HG02870 (cell line): ENCODE measurements around the gene GIMAP7.
"Not testable (repeated sequence)": the region's sequence is repeated elsewhere in the genome, so short reads cannot be mapped to it uniquely, and the experiment has no call there.

Experiments used
- ATAC-seq: cut with Tn5 transposase; IDR thresholded peaks from one replicate; pipeline ENCODE4 v1.9.1; 2021; ENCODE audit warnings: mild to moderate bottlenecking, moderate library complexity; ENCODE audit not compliant: unreplicated experiment

The GIMAP7 gene

DNA sequence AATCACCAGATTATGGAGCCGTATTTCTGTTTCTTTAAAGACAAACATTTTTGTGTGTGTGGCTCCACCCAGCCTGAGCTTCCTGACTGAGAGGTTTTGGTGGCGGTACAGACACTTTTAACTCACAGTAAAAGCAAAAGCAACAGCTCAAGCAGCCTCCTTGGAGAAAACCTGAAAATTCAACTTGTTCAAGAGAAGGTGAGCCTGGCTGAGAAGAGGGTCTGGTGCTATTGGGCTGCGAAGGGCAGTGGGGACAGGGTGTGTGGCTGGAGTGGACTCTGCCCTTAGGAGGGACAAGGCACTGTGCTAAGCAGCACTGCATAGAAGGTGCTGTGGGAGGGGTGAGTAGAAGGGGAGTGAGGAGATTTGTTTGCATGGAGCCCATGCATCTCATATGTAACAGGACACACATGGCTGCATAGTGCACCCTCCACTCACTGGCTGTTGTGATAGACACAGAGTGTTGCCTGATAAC is at the start of gene GIMAP7:
Gene GIMAP7 (plus strand): TSS at position 125 of the 475 bp plus-strand sequence. CDS start 5,103 bp downstream, outside the sequence.
- peak; percentile 69 for ATAC-seq

DNA sequence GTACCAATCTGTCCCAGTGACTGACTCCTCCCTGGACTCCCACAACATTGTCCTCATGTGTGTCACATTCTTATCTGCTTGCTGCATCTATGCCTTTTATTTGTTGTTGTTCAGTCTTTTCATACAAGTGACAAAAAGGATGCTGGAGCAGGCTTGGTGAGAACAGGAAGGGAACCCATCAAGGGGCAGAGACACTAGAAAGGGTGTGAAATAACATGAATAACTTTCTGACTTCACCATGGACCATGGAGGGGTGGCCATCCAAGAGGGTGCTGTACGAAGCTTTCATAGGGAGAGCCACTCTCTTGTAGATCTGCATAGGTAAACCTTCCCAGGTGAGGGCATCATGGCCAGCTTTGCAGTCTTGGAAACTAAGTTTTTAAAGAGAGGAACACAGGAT is 49.7 kb upstream of the GIMAP7 start:
- no peak for ATAC-seq

DNA sequence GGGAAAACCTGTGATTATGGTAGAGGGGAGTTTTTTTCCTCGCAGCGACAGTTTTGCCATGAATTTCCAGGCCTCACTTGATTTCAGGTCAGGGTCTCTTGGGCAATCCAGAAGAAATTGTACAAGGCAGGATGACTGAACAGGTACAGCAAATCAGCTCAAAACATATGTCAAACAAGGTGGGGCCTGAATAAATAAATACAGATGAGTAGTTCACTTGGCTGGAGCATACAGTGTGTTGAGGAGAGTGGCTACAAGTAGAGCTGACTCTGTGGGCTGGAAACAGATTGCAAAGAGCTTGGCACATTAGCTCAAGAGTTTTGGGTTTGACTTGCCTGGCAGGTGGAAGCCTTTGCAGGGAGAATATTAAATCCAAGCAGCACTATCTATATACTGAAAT is 49.3 kb upstream of the GIMAP7 start:
- no peak for ATAC-seq

- ATAC-seq = no peak
Measured at GRCh38 chr7:150466477-150466876, 48.2 kb upstream of the GIMAP7 start.

- ATAC-seq = no peak
Measured at GRCh38 chr7:150468241-150468640, 46.4 kb upstream of the GIMAP7 start.

GRCh38 chr7:150471886-150472285 is 42.8 kb upstream of the GIMAP7 start:
- no peak for ATAC-seq

DNA sequence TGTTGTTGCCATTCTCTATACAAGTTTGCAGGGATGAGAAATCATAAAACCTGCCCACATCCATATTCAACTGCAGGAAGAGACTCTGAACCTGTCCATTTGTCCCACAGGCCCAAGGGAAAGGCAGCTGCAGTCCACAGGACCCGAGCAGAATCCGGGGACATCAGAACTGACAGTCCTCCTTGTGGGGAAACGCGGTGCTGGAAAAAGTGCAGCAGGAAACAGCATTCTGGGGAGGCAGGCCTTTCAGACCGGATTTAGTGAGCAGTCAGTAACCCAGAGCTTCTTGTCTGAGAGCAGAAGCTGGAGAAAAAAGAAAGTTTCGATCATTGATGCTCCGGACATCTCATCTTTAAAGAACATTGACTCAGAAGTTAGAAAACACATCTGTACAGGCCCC is 40.8 kb upstream of the GIMAP7 start:
- no peak for ATAC-seq

- no peak for ATAC-seq
Measured at GRCh38 chr7:150476285-150476684, 38.4 kb upstream of the GIMAP7 start.

GRCh38 chr7:150476819-150477631 is 37.6 kb upstream of the GIMAP7 start:
- ATAC-seq = no peak

DNA sequence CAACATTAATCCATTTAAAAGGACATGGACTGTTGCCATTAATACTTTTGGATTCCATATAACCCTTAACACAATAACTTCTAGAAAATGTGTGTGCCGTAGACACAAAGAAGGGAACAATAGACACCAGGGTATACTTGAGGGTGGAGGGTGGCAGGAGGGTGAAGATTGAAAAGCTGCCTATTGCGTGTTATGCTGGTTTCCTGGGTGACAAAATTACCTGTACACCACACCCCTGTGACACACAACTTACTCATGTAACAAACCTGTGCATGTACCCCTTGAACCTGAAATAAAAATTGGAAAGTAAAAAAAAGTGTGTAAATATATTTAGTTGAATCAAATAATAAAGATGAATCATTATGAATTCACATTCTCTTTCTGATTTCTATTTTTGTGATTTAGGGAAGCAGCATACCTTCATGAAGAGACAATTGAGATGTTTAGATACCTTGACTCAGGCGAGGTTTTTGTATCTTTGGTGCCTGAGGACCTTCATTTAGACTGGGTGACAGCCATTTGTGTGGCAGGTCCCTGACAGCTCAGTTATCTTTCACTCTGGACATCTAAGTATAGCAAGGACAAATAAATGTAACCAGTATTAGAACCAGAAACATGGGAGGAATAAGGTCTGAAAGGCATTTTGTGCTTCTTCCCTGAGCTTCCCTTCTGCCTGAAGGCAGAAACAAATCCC is 35.5 kb upstream of the GIMAP7 start:
- ATAC-seq = no peak

DNA sequence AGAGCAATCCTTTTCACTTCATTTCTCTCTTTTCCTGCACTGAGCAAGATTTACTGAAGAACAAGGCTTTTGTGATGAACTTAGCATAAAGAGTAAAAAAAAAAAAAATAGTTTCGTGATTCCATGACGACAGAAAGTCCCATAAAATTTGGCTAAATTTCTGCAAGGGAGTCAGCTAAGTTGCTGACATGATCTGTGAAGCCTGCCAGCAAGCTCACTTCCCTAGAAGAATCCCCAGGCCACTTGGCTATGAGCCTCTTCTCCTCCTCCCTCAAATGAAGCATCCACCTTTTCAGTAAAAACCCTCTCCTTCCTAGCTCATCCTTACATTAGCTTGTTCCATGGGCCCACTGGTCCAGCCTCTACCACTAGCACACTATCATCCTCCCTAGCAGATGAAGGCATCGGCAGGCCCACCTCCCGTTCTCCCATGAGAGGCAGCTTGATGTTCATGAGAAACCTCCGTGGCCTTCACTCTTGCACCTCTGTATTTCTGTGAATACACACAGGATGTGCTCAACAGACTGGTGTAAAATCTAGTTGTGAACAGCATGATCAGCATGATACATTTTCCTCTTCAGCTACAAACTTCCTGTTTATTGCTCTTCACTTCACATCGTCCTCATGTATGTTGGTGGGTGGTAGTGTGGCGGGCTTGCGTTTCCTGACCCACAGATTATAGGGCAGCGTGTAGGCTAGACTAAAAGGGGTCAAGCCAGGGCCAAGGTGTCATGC is 33.3 kb upstream of the GIMAP7 start:
- ATAC-seq = no peak

DNA sequence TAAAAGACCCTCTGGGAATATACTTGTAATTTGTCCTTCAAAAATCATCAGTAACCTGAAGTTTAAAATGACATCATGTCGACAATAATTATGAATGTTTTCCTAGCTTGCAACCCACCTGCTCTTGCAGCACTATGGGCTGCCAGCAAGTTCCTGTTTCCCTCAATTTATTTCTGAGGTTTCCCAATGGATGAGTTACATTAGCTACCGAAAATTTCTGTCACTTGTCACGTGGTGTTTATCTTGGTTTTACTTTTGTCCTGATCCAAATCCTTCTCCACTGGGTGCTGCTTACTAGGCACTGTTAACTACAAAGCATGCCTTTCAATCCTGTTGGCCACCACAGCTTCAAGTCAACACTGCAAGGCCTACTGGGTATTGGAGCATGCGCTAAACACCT is 32.8 kb upstream of the GIMAP7 start:
- ATAC-seq = no peak

DNA sequence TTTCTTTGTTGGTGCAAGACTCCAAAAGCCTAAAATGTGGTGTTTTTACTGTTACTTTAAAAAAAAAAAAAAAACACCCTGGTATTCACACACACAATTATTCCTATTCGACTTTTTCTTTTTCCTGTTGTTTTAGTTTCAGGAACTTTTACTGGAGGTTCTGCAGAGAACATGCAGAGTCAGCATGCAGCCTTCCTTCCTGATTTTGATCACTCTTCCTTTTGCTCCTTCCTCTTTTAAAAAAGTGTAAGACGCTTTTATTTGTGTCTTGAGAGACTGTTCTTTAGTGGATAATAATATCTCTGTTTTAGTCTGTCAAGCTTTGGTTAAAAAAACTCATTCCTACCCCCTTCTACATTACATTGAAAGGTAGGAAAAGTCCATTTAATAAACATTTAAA is 31.2 kb upstream of the GIMAP7 start:
- not testable (repeated sequence) for ATAC-seq

DNA sequence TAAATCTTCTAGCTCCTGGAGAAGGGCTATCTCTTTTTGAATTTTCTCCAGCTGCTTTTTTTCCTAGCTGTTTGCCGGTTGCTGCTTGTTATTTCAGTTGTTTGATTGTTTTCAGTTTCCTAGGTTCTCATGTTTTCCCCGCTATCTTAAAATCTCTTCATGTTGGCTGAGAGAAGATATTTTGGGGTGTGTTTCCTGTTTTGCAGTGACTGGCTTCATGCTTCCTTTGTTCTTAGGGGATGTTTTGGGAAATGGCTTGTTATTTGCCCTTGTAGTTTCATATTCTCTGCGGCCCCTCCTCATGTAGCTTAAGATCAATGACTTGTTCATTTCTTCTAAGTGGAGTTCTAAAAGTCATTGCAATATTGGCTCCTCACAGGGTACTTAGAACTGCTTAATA is 30.6 kb upstream of the GIMAP7 start:
- ATAC-seq = not testable (repeated sequence)

GRCh38 chr7:150487625-150488024 is 27.0 kb upstream of the GIMAP7 start:
- ATAC-seq = no peak

DNA sequence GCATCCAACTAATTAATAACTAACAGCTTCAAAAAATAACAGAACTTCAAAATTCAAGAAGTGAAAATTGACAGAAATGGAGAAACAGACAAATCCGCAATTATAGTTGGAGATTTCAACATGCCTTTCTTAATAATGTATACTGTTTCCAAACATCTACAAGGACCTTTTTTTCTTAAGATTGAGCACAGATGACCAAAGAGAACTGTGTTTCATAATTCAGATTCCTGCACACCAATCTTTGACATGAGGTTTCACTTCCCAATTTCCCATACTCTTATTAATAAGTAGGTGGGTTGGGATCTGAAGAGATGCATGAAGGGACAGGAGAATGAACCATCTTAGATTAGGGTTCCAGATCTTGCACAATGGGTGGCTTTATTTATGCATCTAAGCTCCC is 24.9 kb upstream of the GIMAP7 start:
- ATAC-seq = no peak

DNA sequence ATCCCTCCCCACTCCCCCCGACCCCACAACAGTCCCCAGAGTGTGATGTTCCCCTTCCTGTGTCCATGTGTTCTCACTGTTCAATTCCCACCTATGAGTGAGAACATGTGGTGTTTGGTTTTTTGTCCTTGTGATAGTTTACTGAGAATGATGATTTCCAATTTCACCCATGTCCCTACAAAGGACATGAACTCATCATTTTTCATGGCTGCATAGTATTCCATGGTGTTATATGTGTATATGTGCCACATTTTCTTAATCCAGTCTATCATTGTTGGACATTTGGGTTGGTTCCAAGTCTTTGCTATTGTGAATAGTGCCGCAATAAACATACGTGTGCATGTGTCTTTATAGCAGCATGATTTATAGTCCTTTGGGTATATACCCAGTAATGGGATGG is 21.2 kb upstream of the GIMAP7 start:
- ATAC-seq = not testable (repeated sequence)

GRCh38 chr7:150502519-150502918 is 12.2 kb upstream of the GIMAP7 start:
- no peak for ATAC-seq

DNA sequence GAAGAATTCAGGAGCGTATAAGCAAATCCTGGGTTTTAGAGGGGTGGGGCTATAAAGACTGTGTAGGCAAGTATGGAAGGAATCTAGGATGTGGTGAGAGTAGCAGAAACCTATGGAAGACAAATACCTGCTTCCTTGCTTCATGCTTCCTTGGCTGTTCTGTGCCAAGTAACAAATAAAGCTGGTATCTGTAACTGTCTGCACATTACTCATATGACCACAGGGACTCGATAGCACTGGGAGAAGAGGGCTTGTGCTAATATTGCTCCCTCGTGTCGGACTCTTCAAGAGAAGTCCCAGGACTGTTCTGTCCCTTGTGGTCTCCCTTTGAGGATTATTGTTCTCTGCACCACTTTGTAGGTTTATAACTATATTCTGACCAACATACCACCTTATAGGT is 11.5 kb upstream of the GIMAP7 start:
- no peak for ATAC-seq

- no peak for ATAC-seq
Measured at GRCh38 chr7:150503581-150503980, 11.1 kb upstream of the GIMAP7 start.

DNA sequence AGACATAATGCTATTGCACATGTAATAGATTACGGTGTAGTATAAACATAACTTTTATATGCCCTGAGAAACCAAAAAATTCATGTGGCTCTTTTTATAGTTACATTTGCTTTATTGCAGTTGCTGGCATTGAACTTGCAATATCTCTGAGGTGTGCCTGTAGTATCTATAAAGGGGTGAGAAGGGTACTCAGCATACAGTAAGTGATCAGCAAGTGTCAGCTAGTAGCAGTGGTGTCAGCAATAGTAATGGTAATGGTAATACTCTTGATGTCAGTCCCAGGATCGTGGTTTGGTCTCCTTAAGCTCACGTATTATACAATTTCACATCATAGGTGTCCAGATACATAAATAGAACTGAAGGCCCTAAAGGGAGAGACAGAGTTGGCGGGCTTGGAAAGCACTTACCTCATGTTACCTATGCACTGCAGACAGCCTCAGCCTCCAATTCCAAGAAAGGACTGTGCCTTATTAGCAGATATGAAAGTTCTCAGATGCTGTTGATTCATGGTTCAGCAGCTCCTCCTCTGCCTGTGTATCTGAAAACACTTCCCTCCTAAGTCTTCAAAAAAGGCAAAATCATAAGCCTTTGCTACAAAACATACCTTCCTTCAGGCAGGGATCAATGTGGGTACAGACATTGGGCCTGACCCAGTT is 6.6 kb upstream of the GIMAP7 start:
- ATAC-seq = no peak
